Activated gamma-delta T cell treated with Interleukin-2 at 50 U/mL for 16 hours (primary cell): ENCODE data around the gene COL15A1.

Source experiments
- DNase-seq: peaks from one replicate; pipeline ENCODE4 v3.0.0-alpha.2; 2020

The COL15A1 gene

DNA sequence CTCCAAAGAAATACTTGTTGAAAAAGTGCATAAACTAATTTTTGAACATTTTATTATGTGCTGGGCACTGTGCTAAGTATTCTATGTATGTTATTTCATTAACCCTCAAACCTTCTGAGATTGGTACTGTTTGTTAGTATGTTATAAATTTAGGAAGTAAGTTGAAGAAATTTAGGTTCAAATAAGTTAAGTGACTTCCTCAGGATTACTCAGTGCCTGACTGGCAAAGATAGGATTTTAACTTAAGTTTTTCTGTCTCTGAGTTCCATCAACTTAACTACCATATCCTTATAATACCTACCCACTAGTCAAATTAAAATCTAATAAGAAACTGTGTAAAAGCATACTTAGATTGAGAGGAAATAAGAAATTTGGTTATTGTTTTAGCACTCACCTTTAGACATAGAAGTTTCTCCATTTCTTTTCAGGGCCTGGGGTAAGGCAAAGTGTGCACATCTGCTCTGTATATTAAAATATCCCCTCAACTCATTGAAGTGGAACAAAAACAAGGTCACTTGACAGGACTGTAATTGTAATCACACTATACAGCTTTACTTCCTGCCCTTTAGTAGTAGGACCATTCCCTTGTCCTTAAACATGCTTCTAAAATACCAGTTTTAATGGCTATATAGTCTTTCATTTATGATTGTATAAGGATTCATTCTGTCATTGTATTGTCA lies 176.4 kb downstream of the COL15A1 start:
- DNase-seq = no peak
